Astrocyte of the spinal cord (primary cell): ENCODE results near the gene CTNS.

Experiments
- DNase-seq: peaks from one replicate; pipeline ENCODE4 v3.0.0; 2011; ENCODE audit warnings: low read depth, low spot score
- H3K4me3 ChIP-seq: 2 replicates; pipeline ENCODE4 v1.5.1; 2011; ENCODE audit warnings: low read depth, mild to moderate bottlenecking, low read length, moderate library complexity
- CTCF ChIP-seq: IDR thresholded peaks from 2 replicates; pipeline ENCODE4 v1.5.1; 2012; ENCODE audit warnings: low read depth, mild to moderate bottlenecking, low read length, inconsistent platforms
- in situ Hi-C: cut with HindIII; loops from 2 replicates; pipeline ENCODE4 v1.10.0; 2017; ENCODE audit warnings: low sequenced_read_pairs

The CTNS gene

GRCh38 chr17:3635474-3636153 lies 946 bp upstream of the CTNS start:
- in situ Hi-C loops = no loop called here

GRCh38 chr17:3636908-3637373 lies 381 bp downstream of the CTNS start:
- peak overlapping the region; percentile 76 for H3K4me3 ChIP-seq
- no peak for TF ChIP-seq CTCF
- no peak for DNase-seq
- in situ Hi-C loops = no loop called here

More at GRCh38 chr17:3635474-3636153, 946 bp upstream of the CTNS start:
- TF ChIP-seq CTCF = no peak
- no peak for DNase-seq
- peak overlapping the region; percentile 76 for H3K4me3 ChIP-seq

DNA sequence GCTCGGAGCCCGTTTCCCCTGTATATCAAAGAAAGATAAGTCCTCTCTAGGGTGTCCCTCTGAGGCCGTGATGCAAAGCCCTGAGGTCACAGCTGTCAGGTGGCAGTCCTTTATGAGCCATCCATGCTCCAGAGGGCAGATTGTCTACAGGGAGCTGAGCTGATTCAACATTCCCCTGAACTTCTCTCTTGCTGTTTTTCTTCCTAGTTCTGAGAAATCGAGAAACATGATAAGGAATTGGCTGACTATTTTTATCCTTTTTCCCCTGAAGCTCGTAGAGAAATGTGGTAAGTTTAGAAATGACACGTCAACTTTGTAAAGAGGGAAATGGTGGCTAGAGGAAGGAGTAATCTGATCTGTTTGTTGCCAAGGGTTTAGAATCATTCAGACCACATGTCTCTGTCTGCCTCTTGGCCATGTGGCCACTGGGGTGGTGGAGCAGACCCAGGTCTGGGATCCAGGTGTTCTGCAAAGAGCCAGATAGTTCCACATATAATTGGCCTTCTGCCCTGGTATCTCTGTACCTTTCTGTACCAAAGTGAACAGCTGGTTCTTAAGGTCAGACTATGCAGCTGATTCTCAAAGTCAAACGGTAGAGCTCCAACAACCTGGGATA lies 3.5 kb downstream of the CTNS start:
- in situ Hi-C loops = no loop called here
- H3K4me3 ChIP-seq = no peak overlapping the region
- DNase-seq = peak; percentile 47
- TF ChIP-seq CTCF = no peak

GRCh38 chr17:3641014-3641413 lies 4.5 kb downstream of the CTNS start:
- no peak for TF ChIP-seq CTCF
- DNase-seq = no peak
- in situ Hi-C loops = no loop called here
- H3K4me3 ChIP-seq = no peak overlapping the region

GRCh38 chr17:3641717-3642486 lies 5.3 kb downstream of the CTNS start:
- no peak for DNase-seq
- in situ Hi-C loops = no loop called here
- TF ChIP-seq CTCF = no peak
- no peak overlapping the region for H3K4me3 ChIP-seq

DNA sequence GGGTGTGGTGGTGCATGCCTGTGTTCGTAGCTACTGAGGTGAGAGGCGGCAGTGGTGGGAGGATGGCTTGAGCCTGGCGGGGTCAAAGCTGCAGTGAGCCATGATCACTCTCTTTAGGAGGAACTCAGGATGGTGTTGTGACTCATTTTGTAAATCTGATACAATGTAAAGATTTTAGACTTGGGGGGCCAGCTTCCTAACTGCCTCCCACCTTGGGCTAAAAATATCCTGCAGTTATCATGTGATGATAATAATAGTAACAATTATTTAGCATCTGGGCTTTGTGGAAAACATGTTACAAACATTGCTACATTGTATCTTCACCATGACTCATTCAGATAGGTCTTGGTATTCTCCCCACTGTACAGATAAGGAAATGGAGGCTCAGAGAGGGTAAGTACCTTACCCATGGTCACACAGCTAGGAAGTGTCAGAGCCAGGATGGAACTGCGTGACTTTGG lies 7.4 kb downstream of the CTNS start:
- TF ChIP-seq CTCF = no peak
- H3K4me3 ChIP-seq = no peak overlapping the region
- DNase-seq = no peak
- in situ Hi-C loops = no loop called here
